HFFc6 (cell line): ENCODE results near the gene KIF26A. TPM values are rescaled to one million over a fixed set of nuclear protein-coding genes. Genes with fewer than 3 reads are reported as not detected.

ENCODE experiments used
- DNase-seq: peaks from one replicate; pipeline ENCODE4 v3.0.0-alpha.2; 2018
- H3K27ac Mint-ChIP-seq: 2 replicates; pipeline ENCODE4 v1.8.0; 2020; ENCODE audit warnings: mild to moderate bottlenecking, mixed read lengths
- H3K27me3 Mint-ChIP-seq: 2 replicates; pipeline ENCODE4 v1.8.0; 2021; ENCODE audit warnings: mild to moderate bottlenecking, moderate library complexity, mixed read lengths; ENCODE audit not compliant: insufficient read depth
- H3K36me3 Mint-ChIP-seq: 2 replicates; pipeline ENCODE4 v1.8.0; 2021; ENCODE audit warnings: low read depth, mixed read lengths
- H3K4me1 Mint-ChIP-seq: 2 replicates; pipeline ENCODE4 v1.8.0; 2020; ENCODE audit warnings: low read depth, mixed read lengths
- H3K4me3 Mint-ChIP-seq: 2 replicates; pipeline ENCODE4 v1.8.0; 2020; ENCODE audit warnings: mild to moderate bottlenecking, moderate library complexity, mixed read lengths
- H3K9me3 Mint-ChIP-seq: 2 replicates; pipeline ENCODE4 v1.8.0; 2020; ENCODE audit warnings: mild to moderate bottlenecking, mixed read lengths
- microRNA-seq: library from miRNA; unstranded; fragments of <30 nt; microRNA quantifications from one replicate; pipeline ENCODE4, GENCODE V29; 2019
- total RNA-seq, 6 experiments: library from RNA; stranded (reverse); fragmentation: NEBNext Ultra II Directional; extraction: Animal tissue kit (Norgen Biotek cat#: 25700); gene quantifications; 2 replicates in 1 of 6; 3 replicates in 5 of 6; pipeline ENCODE4 v1.2.3, GENCODE V29; 2021
- TF ChIP-seq, protein P1 (sequence below): fragments of 200-600 bp; sonication (generic); IDR thresholded peaks from 2 replicates; pipeline ENCODE4 v1.5.0; 2021; ENCODE audit warnings: antibody characterized with exemption, mild to moderate bottlenecking

KIF26A gene
- total RNA-seq, 6 experiments from 2014 or later: 0.07 to 0.09 TPM; not detected in 4

GRCh38 chr14:104230119-104230815 lies 91.9 kb downstream of the KIF26A start:
- Mint-ChIP-seq H3K27ac (no peak overlapping the region), H3K9me3 (peaks cover 53% of the 10 kb centered on the region), H3K27me3 (peaks cover 3% of the 10 kb centered on the region; the same call in 1 of the 2 replicates), H3K4me3 (no peak overlapping the region), H3K4me1 (no peaks in the 10 kb centered on the region), H3K36me3 (peaks cover 7% of the 10 kb centered on the region; the same call in 1 of the 2 replicates)
- TF ChIP-seq, protein P1, sequence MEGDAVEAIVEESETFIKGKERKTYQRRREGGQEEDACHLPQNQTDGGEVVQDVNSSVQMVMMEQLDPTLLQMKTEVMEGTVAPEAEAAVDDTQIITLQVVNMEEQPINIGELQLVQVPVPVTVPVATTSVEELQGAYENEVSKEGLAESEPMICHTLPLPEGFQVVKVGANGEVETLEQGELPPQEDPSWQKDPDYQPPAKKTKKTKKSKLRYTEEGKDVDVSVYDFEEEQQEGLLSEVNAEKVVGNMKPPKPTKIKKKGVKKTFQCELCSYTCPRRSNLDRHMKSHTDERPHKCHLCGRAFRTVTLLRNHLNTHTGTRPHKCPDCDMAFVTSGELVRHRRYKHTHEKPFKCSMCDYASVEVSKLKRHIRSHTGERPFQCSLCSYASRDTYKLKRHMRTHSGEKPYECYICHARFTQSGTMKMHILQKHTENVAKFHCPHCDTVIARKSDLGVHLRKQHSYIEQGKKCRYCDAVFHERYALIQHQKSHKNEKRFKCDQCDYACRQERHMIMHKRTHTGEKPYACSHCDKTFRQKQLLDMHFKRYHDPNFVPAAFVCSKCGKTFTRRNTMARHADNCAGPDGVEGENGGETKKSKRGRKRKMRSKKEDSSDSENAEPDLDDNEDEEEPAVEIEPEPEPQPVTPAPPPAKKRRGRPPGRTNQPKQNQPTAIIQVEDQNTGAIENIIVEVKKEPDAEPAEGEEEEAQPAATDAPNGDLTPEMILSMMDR: no peak
- DNase-seq: no peak

Small RNA genes within 50 kb of the gene (microRNA-seq; reads per million reads assigned to microRNA genes)
- gene MIR203A (not detected), gene MIR203B (not detected)

Other genes with a start within 250 kb of the KIF26A start
- not detected for gene TDRD9, start 210.1 kb upstream of the KIF26A start, total RNA-seq
- gene RD3L, start 196.1 kb upstream of the KIF26A start, total RNA-seq: not detected
- not detected for gene ASPG, start 52.9 kb upstream of the KIF26A start, total RNA-seq